ENCODE results near the gene SORCS2.

SORCS2 gene

DNA sequence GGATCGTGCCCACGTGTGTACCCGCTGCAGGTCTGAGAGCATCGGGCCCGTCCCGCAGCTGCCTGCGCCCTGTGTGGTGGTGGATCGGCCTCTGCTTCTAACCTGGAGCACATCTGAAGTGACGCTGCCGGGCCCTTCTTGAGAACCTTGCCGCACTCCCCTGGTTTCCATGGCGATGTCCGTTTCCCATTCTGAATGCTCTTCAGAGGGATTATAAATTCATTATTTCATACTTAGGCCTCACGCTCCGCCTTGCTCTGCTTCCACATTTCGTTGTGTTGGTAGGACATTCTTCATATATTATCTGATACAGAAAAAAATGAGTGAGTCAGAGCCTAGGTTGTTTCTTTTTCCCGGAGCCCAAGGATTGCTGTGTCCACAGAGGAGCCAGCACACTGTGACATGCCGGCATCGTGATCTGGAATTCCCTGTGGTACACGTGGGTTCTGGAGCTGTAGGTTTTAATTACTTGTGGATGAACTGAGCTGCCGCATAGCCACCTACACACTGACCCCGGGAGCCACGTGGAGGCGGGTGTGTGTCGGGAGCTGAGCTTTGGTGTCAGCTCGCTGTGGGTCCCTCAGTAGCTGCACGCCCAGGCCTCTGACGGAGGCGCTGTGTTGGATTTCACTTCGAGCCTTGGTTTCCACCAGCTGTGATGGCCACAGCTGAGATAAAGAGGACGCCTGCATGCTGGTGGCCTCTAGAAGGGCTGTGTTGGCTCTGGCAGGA, 179.0 kb downstream of the SORCS2 start:
- H3K9me3 ChIP-seq (ENCODE audit: control insufficient read depth, insufficient read depth, low read depth, low read length): no peaks in the 10 kb centered on the region
- ChIA-PET POLR2A (no interaction called here), CTCF (interaction anchor here (1.0 kb wide), 1 partner anchor 36 kb away, joined by 6 read pairs; no protein-coding TSS in a partner anchor)
- H3K4me1 ChIP-seq (ENCODE audit: control insufficient read depth, insufficient read depth, low read length): no peaks in the 10 kb centered on the region
- H3K36me3 ChIP-seq (ENCODE audit: control insufficient read depth in 2 of 2, insufficient read depth in 1 of 2, low read length in 2 of 2): no peaks in the 10 kb centered on the region
- no peak overlapping the region for H3K4me3 ChIP-seq (ENCODE audit: low read depth, low read length)
- no peak overlapping the region for H3K27ac ChIP-seq (ENCODE audit: extremely low read depth, low read depth, low read length)
- TF ChIP-seq ZFHX2 (tag by site-specific recombination; conservative IDR thresholded peaks at IDR 0.05) (peak; percentile 88), EGR2 (tag by site-specific recombination; IDR thresholded peaks at IDR 0.05; ENCODE audit: low read depth) (peak; percentile 89), ZNF184 (tag by site-specific recombination; IDR thresholded peaks at IDR 0.05) (no peak)

DNA sequence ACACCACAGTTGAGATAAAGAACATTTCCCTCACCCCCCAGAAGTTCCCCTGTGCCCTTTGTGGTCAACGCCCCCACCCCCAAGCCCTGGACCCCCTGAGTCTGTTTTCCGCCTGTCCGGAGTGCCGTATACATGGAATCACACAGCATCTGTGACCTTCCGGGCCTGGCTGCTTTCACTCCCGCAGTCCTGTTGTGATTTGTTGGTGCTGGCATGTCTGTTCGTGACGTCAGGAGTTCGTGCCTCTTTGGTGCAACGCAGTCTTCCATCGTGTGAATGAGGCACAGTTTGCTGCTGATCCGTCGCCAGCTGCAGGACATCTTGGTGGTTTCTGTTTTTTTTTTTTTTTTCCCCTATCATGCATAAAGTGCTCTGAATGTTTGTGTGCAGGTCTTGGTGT, 180.3 kb downstream of the SORCS2 start:
- Histone ChIP-seq H3K4me3 (ENCODE audit: low read depth, low read length) (no peak overlapping the region), H3K9me3 (ENCODE audit: control insufficient read depth, insufficient read depth, low read depth, low read length) (no peaks in the 10 kb centered on the region), H3K27ac (ENCODE audit: extremely low read depth, low read depth, low read length) (no peak overlapping the region), H3K4me1 (ENCODE audit: control insufficient read depth, insufficient read depth, low read length) (no peaks in the 10 kb centered on the region), H3K36me3 (ENCODE audit: control insufficient read depth in 2 of 2, insufficient read depth in 1 of 2, low read length in 2 of 2) (no peaks in the 10 kb centered on the region)
- ChIA-PET CTCF (no interaction called here), POLR2A (no interaction called here)
- no peak for TF ChIP-seq ZNF112 (tag by site-specific recombination; IDR thresholded peaks at IDR 0.05)
- TF ChIP-seq, protein P1, sequence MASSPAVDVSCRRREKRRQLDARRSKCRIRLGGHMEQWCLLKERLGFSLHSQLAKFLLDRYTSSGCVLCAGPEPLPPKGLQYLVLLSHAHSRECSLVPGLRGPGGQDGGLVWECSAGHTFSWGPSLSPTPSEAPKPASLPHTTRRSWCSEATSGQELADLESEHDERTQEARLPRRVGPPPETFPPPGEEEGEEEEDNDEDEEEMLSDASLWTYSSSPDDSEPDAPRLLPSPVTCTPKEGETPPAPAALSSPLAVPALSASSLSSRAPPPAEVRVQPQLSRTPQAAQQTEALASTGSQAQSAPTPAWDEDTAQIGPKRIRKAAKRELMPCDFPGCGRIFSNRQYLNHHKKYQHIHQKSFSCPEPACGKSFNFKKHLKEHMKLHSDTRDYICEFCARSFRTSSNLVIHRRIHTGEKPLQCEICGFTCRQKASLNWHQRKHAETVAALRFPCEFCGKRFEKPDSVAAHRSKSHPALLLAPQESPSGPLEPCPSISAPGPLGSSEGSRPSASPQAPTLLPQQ (tag by site-specific recombination; IDR thresholded peaks at IDR 0.05): no peak
- TF ChIP-seq ZNF677 (tag by site-specific recombination; IDR thresholded peaks at IDR 0.05): no peak

DNA sequence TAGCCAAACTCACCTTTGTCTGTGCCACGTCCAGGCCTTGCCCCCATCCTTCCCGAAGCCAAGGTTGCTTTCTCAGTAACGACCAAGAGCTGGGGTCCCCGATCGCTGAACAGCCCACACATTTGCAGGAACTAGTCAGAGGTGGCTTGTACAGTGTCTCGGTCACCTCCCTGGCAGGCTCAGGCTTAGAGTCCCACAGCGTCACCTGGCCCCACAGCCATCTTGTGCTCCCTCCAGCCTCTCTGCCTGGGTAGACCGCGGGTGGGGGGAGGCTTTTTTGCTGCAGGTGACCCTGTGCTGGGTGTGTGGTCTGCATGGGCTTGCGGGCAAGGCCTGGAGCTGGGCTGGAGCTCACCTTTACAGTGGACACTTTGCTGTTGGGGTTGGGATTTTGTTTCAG, 182.2 kb downstream of the SORCS2 start:
- H3K27ac ChIP-seq (ENCODE audit: extremely low read depth, low read depth, low read length): no peak overlapping the region
- H3K4me1 ChIP-seq (ENCODE audit: control insufficient read depth, insufficient read depth, low read length): no peaks in the 10 kb centered on the region
- no peaks in the 10 kb centered on the region for H3K36me3 ChIP-seq (ENCODE audit: control insufficient read depth in 2 of 2, insufficient read depth in 1 of 2, low read length in 2 of 2)
- H3K9me3 ChIP-seq (ENCODE audit: control insufficient read depth, insufficient read depth, low read depth, low read length): no peaks in the 10 kb centered on the region
- TF ChIP-seq BCL11B (tag by site-specific recombination; IDR thresholded peaks at IDR 0.05; ENCODE audit: low read depth) (no peak), ZNF664 (tag by site-specific recombination; IDR thresholded peaks at IDR 0.05) (no peak), ZNF2 (tag by site-specific recombination; IDR thresholded peaks at IDR 0.05) (no peak), ZNF549 (tag by site-specific recombination; IDR thresholded peaks at IDR 0.05) (no peak), ZNF146 (tag by site-specific recombination; IDR thresholded peaks at IDR 0.05) (no peak), ZNF76 (tag by site-specific recombination; IDR thresholded peaks at IDR 0.05; ENCODE audit: borderline replicate concordance, low read depth) (no peak), SP3 (tag by site-specific recombination; IDR thresholded peaks at IDR 0.05) (no peak), ZFHX2 (tag by site-specific recombination; conservative IDR thresholded peaks at IDR 0.05) (no peak), IKZF3 (tag by site-specific recombination; IDR thresholded peaks at IDR 0.05) (no peak), EGR2 (tag by site-specific recombination; IDR thresholded peaks at IDR 0.05; ENCODE audit: low read depth) (no peak), HOXD13 (CRISPR knock-in tag; IDR thresholded peaks at IDR 0.05; ENCODE audit: borderline replicate concordance) (no peak), GLIS2 (tag by site-specific recombination; IDR thresholded peaks at IDR 0.05) (no peak), ZNF560 (tag by site-specific recombination; IDR thresholded peaks at IDR 0.05; ENCODE audit: borderline replicate concordance) (no peak)
- no peak overlapping the region for H3K4me3 ChIP-seq (ENCODE audit: low read depth, low read length)
- ChIA-PET POLR2A (no interaction called here), CTCF (interaction anchor here (0.6 kb wide), 1 partner anchor 527 kb away, joined by 5 read pairs; no protein-coding TSS in a partner anchor)

DNA sequence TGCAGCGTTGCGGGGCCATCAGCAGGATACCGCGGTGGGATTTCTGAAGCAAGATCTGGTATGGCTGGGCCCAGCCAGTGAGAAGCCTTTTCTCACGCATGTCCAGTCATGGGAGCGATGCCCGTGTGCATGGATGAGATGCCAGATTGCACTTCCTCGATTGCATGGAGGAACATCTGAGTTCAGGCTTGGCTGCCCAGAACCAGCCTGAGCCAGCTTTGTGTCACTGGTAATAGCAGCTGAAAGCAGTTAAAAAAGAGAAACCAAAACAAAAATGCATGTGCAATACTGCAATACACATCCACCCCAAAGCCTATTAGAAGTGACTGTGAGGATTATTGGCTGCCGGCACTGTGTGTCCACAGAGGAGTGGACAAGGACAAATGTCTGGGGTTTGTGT, 183.1 kb downstream of the SORCS2 start:
- CTCF ChIA-PET: interaction anchor here (1.1 kb wide), 1 partner anchor 179 kb away, joined by 3 read pairs; no protein-coding TSS in a partner anchor
- no peak overlapping the region for H3K4me3 ChIP-seq (ENCODE audit: low read depth, low read length)
- no peaks in the 10 kb centered on the region for H3K9me3 ChIP-seq (ENCODE audit: control insufficient read depth, insufficient read depth, low read depth, low read length)
- no peak overlapping the region for H3K27ac ChIP-seq (ENCODE audit: extremely low read depth, low read depth, low read length)
- TF ChIP-seq ZBTB17 (tag by site-specific recombination; IDR thresholded peaks at IDR 0.05): peak; percentile 77
- TF ChIP-seq ZNF146 (tag by site-specific recombination; IDR thresholded peaks at IDR 0.05): no peak
- POLR2A ChIA-PET: no interaction called here
- H3K36me3 ChIP-seq (ENCODE audit: control insufficient read depth in 2 of 2, insufficient read depth in 1 of 2, low read length in 2 of 2): no peaks in the 10 kb centered on the region
- H3K4me1 ChIP-seq (ENCODE audit: control insufficient read depth, insufficient read depth, low read length): no peaks in the 10 kb centered on the region

Data from HEK293 (cell line).